ENCODE data around the gene PRR11.
A peak's percentile ranks its signal among the peaks of the same experiment; 100 is the strongest.

PRR11 gene

GRCh38 chr17:59219992-59220327 lies 64.4 kb downstream of the PRR11 start:
- peak overlapping the region; percentile 94 for H2AFZ ChIP-seq (ENCODE audit: low read length)
- peak overlapping the region; percentile 87 for H3K4me2 ChIP-seq (ENCODE audit: low read depth, low read length, poor library complexity, severe bottlenecking)

GRCh38 chr17:59220328-59221158 lies 65.0 kb downstream of the PRR11 start, which contains the start of gene GDPD1:
Gene GDPD1 (plus strand): TSS chr17:59220511. CDS start chr17:59220610, 99 bp downstream.
- peak within 1 kb of the TSS; percentile 98 for H3K4me3 ChIP-seq (ENCODE audit: low read length, poor library complexity, severe bottlenecking)
- peaks cover 8% of the 10 kb centered on the region for H3K4me1 ChIP-seq (ENCODE audit: insufficient read depth, low read length, poor library complexity, severe bottlenecking)
- H3K9me2 ChIP-seq (replicated peaks; ENCODE audit: low read depth, low read length) = no peaks in the 10 kb centered on the region
- no peaks in the 10 kb centered on the region for H3F3A ChIP-seq (ENCODE audit: low read depth)
- H2AFZ ChIP-seq (ENCODE audit: low read length) = peak within 1 kb of the TSS; percentile 100
- no peaks in the 10 kb centered on the region for H3K79me2 ChIP-seq (ENCODE audit: insufficient read depth, low read length)
- H3K9ac ChIP-seq (ENCODE audit: low read depth, low read length, poor library complexity, severe bottlenecking) = peak within 1 kb of the TSS; percentile 85
- no peaks in the 10 kb centered on the region for H3K9me3 ChIP-seq (ENCODE audit: insufficient read depth, low read depth, low read length)
- peak within 1 kb of the TSS; percentile 87 for H3K4me2 ChIP-seq (ENCODE audit: low read depth, low read length, poor library complexity, severe bottlenecking)
- TF ChIP-seq CTCF (conservative IDR thresholded peaks at IDR 0.05; ENCODE audit: low read length) (peak; percentile 57), EZH2phosphoT487 (IDR thresholded peaks at IDR 0.05; ENCODE audit: borderline replicate concordance) (no peak)
- H4K20me1 ChIP-seq (ENCODE audit: insufficient read depth, low read length, poor library complexity, severe bottlenecking) = no peaks in the 10 kb centered on the region
- H3K27me3 ChIP-seq (ENCODE audit: insufficient read depth, low read length, poor library complexity, severe bottlenecking) = no peaks in the 10 kb centered on the region
- H3K36me3 ChIP-seq (ENCODE audit: insufficient read depth, low read length) = no peaks in the 10 kb centered on the region

More at GRCh38 chr17:59219992-59220327, 64.4 kb downstream of the PRR11 start:
- H3K4me1 ChIP-seq (ENCODE audit: insufficient read depth, low read length, poor library complexity, severe bottlenecking) = peaks cover 8% of the 10 kb centered on the region
- no peaks in the 10 kb centered on the region for H3K36me3 ChIP-seq (ENCODE audit: insufficient read depth, low read length)
- no peaks in the 10 kb centered on the region for H3K79me2 ChIP-seq (ENCODE audit: insufficient read depth, low read length)
- TF ChIP-seq CTCF (conservative IDR thresholded peaks at IDR 0.05; ENCODE audit: low read length) (no peak), EZH2phosphoT487 (IDR thresholded peaks at IDR 0.05; ENCODE audit: borderline replicate concordance) (no peak)
- peak overlapping the region; percentile 85 for H3K9ac ChIP-seq (ENCODE audit: low read depth, low read length, poor library complexity, severe bottlenecking)
- no peaks in the 10 kb centered on the region for H3K9me2 ChIP-seq (replicated peaks; ENCODE audit: low read depth, low read length)
- H3K4me3 ChIP-seq (ENCODE audit: low read length, poor library complexity, severe bottlenecking) = peak overlapping the region; percentile 98
- H3K9me3 ChIP-seq (ENCODE audit: insufficient read depth, low read depth, low read length) = no peaks in the 10 kb centered on the region
- H3K27me3 ChIP-seq (ENCODE audit: insufficient read depth, low read length, poor library complexity, severe bottlenecking) = no peaks in the 10 kb centered on the region
- no peaks in the 10 kb centered on the region for H4K20me1 ChIP-seq (ENCODE audit: insufficient read depth, low read length, poor library complexity, severe bottlenecking)
- H3F3A ChIP-seq (ENCODE audit: low read depth) = no peaks in the 10 kb centered on the region

GRCh38 chr17:59221159-59221847 lies 65.8 kb downstream of the PRR11 start:
- Histone ChIP-seq H3K9me3 (ENCODE audit: insufficient read depth, low read depth, low read length) (no peaks in the 10 kb centered on the region), H3K9me2 (replicated peaks; ENCODE audit: low read depth, low read length) (no peaks in the 10 kb centered on the region)
- TF ChIP-seq EZH2phosphoT487 (IDR thresholded peaks at IDR 0.05; ENCODE audit: borderline replicate concordance) (no peak), CTCF (conservative IDR thresholded peaks at IDR 0.05; ENCODE audit: low read length) (no peak)

More at GRCh38 chr17:59221159-59221847, 65.8 kb downstream of the PRR11 start:
- peak overlapping the region; percentile 98 for H3K4me3 ChIP-seq (ENCODE audit: low read length, poor library complexity, severe bottlenecking)
- H3K4me2 ChIP-seq (ENCODE audit: low read depth, low read length, poor library complexity, severe bottlenecking) = peak overlapping the region; percentile 87
- H2AFZ ChIP-seq (ENCODE audit: low read length) = peak overlapping the region; percentile 100
- H3K4me1 ChIP-seq (ENCODE audit: insufficient read depth, low read length, poor library complexity, severe bottlenecking) = peaks cover 8% of the 10 kb centered on the region
- peak overlapping the region; percentile 85 for H3K9ac ChIP-seq (ENCODE audit: low read depth, low read length, poor library complexity, severe bottlenecking)
- no peaks in the 10 kb centered on the region for H3K27me3 ChIP-seq (ENCODE audit: insufficient read depth, low read length, poor library complexity, severe bottlenecking)
- no peaks in the 10 kb centered on the region for H4K20me1 ChIP-seq (ENCODE audit: insufficient read depth, low read length, poor library complexity, severe bottlenecking)
- no peaks in the 10 kb centered on the region for H3K36me3 ChIP-seq (ENCODE audit: insufficient read depth, low read length)
- H3F3A ChIP-seq (ENCODE audit: low read depth) = no peaks in the 10 kb centered on the region
- H3K79me2 ChIP-seq (ENCODE audit: insufficient read depth, low read length) = no peaks in the 10 kb centered on the region

Data from Loucy (cell line).